NCI-H1092 treated with DMSO at 0.1 percent for 48 hours (cell line): Measurements from ENCODE around the gene PROC.

Source experiments
- DNase-seq: peaks from one replicate; lab custom pipeline; 2025; lab: John Stamatoyannopoulos, UW

The PROC gene

DNA sequence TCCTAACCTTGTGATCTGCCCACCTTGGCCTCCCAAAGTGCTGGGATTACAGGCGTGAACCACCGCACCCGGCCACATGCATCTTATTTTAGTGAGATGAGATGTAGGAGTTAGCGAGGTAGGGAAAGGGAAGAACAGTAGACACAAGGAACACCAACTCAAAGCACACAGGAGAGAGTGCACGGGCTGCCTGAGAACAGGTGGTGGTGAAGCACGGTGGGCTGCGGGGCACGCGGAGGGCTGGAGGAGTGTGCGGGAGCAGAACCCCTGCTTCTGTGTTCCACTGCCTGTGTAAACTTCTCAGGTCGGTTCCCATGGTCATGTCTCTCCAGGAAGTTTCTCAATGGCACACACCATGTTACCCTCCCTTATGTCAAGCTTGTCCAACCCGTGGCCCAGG, 38.7 kb downstream of the PROC start:
- no peak for DNase-seq

DNA sequence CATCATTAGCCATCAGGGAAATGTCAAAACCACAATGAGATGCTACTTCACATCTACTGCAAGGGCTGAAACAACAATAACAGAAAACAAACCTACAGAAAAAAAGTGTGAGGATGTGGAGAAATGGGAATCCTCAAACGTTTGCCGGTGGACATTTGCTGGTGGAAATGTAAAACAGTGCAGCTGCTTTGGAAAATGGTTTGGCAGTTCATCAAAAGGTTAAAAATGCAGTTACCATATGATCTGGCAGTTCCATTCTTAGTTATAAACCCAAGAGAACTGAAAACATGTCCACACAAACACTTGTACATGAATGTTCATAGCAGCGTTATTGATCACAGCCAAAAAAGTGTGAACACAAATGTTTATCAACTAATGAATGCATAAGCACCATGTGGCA, 44.2 kb downstream of the PROC start:
- DNase-seq, result no peak

DNA sequence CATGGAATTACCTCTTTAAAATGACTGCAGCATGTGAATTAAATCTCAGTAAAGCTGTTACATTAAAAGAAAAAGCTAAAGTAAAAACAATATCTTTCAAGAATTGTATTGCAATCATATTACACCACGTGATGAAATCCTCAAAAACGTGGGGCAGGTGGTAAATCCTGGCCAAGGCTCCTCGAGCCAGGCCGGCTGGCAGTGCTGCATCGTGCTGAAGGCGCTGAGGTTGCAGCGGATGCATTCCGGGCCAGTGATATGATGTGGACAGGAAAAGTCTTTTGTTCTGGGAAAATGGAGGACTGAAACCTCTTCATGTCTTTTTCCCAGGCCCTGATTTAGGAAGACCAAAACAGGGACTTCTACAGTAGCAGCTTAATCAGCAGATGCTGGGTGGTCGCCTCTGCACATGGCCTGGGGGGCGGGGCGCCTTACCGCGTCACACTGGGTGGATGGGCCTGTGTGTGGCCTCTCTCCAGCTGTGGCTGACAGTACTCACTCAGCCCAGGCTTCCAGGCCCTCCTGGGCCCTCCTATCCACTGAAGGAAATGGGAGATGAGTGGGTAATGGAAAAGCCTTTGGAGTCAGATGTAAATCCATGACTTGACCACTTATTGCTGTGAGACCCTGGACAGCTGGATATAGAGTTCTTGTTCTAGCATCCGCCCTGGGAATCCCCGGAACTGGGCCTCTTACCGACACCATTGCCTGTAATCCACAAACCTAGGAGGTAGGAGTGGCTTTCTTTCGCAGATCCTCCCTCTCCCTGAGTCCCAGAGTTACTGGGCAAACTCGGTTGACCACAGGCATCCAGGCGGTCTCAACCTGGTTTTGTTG, 45.1 kb downstream of the PROC start:
- DNase-seq, result no peak

DNA sequence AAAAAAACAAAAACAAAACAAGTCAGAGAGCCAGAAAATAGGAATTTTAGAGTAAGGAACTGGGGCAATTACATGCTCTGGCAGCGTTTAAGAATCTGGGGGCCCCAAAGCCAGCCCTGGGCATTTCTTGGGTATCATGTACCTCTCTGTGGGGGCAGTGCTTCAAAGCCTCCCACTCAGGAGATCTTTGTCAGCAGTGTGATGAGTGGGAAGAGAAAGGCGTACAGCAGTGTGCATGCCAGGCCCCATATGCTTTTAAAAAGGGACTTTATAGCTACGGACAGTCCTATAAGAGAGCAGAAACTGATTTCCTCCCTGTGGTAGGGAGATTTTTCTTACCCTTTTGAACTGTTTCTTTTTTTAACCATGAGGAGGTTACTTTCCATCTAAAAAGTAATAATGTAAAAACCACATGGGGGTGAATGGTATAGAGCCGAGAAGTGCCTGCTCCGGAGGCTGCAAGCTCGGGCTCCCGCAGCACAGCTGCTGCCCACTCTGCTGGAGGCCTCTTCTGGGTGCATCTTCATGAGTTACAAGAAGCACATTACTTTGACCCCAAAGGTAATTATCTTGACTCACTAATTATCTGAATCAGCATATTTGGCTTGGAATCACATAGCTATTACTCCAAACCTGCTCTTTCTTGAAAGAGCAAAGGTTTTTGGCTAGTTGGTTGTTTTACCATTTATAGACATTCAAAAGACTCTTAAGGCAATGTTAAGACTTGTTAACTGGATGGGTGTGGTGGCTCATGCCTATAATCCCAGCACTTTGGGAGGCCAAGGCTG, 46.4 kb downstream of the PROC start:
- DNase-seq, result no peak

DNA sequence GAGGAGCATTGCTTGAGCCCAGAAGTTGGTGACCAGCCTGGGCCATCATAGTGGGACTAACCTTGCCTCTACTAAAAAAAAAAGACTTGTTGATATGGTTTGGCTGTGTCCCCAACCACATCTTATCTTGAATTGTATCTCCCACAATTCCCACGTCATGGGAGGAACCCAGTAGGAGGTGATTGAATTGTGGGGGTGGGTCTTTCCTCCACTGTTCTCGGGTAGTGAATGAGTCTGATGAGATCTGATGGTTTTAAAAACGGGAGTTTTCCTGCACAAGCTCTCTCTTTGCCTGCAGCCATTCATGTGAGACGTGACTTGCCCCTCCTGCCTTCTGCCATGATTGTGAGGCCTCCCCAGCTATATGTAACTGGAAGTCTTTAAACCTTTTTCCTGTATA, 47.0 kb downstream of the PROC start:
- no peak for DNase-seq

DNA sequence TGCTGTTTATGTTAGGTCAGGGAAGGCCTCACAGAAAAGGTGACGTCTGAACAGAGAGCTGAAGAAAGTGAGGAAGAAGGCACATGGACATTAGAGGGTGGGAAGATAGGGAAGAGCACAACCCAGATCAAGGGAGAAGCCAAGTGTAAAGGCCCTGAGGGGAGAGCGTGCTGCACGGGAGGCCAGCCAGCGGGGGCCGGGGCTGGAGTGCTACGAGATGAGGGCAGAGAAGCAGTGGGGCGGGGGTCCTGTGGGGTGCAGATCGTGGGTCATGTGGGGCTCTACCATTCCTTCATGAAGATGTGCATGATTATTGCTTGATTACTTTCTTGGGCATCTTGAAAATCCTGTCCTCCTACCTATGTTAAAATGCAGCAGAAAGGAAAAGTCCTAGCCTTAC, 50.8 kb downstream of the PROC start:
- DNase-seq, result no peak

DNA sequence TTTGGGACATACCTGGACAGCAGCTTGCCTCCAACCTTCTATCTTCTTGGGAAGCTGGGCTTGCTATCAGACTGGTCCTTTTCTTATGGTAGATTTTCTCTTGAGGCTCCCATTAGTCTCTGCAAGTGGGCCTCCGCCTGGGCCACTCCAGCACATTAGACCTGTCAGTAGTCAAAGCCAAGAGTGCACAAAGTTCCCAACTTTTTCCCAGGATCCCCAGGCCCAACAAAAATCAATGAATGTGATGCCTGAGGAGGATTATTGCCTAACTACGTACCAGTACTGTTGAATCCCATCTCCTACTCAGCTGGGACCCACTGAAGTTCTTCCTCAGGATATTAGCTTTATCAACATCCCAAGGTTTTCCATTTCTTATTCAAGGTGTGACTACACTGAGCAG, 51.7 kb downstream of the PROC start:
- no peak for DNase-seq

DNA sequence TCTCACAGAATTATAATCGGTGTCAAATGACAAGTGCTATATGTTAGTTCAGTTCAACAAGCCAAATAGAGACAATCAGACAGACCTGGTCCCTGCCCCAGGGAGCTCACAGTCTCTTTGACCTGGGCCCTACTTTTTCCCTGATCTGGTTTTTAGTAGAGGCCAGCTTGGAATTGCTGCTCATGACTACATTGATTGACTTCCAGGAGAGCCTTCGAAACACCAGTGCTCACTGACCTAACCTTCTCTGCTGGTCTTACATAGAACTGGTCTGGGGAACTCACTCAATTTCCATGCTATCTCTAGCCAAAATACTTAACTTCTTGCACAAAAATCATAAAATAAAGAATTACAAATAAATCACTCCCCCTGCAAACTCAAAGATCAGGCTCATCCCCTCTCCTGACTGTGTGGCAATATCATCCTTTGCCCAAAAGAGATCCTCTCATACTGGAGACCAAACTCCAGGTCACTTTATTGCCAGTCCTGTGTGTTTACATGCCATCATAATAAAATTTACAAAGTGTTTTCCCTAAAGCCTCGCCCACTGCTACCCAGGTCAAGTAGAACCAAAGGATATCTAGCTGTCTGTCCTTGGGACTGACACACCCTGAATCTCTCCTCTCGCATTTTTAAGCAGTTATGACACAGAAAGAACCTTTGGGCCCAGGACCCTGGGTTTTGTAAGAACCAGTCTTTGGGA, 53.2 kb downstream of the PROC start:
- DNase-seq, result no peak

DNA sequence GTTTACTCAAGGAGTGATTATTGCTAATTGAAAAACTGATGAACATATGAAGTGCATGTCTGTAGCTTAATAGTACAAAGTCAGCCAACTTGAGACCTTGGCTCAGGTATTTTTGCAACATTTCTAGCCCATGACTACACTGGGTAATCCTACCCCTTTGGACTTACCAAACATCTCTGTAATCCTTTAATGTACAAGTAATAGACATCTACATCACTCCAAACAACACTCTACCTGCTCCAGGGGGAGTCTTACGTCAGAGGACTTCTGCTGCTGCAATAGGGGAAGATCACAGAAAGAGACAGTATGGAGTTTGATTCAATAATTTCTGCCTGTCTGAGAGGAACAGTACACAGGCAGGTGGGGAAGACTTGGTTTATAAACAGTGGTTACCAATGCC, 54.0 kb downstream of the PROC start:
- DNase-seq, result no peak

DNA sequence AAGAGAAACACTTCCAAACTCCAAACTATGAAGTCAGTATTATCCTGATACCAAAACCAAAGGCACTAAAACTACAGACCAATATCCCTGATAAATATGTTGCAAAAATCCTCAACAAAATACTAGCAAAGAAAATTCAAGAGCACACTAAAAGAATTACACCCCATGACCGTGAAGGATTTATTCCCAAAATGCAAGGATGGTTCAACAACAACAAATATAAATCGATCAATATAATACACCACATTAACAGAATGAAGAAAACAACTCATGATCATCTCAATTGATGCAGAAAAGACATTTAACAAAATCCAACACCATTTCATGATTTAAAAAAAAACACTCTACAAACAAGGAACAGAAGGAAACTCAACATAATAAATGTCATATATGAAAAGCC, 57.6 kb downstream of the PROC start:
- DNase-seq, result no peak
